ENCODE results near the gene GARIN5A. TPM values are rescaled to one million over a fixed set of nuclear protein-coding genes. Genes with fewer than 3 reads are reported as not detected.

GARIN5A gene
- total RNA-seq, 4 donors from 2014 or later, result 0.62 to 5.4 (median 1.8) TPM; not detected in 1

- TF ChIP-seq POLR2A (IDR thresholded peaks at IDR 0.05) (no peak), CTCF (IDR thresholded peaks at IDR 0.05) (no peak)
- Histone ChIP-seq H3K27ac (no peak overlapping the region), H3K4me1 (no peaks in the 10 kb centered on the region), H3K36me3 (no peaks in the 10 kb centered on the region), H3K4me3 (no peak overlapping the region), H3K9me3 (no peaks in the 10 kb centered on the region), H3K27me3 (no peaks in the 10 kb centered on the region)
- no peak for DNase-seq
- intact Hi-C loops (cut with DNase I; ENCODE audit: low total_unique reads), result no loop called here
These were observed 10.0 kb downstream of the GARIN5A start for GRCh38 chr19:50466706-50467039.

- Histone ChIP-seq H3K9me3 (no peaks in the 10 kb centered on the region), H3K27me3 (no peaks in the 10 kb centered on the region), H3K4me1 (no peaks in the 10 kb centered on the region), H3K27ac (no peak overlapping the region), H3K4me3 (no peak overlapping the region), H3K36me3 (no peaks in the 10 kb centered on the region)
- TF ChIP-seq CTCF (IDR thresholded peaks at IDR 0.05) (no peak), POLR2A (IDR thresholded peaks at IDR 0.05) (no peak)
- no peak for DNase-seq
- intact Hi-C loops (cut with DNase I; ENCODE audit: low total_unique reads), result no loop called here
These were observed 10.5 kb downstream of the GARIN5A start for GRCh38 chr19:50465986-50466705.

DNA sequence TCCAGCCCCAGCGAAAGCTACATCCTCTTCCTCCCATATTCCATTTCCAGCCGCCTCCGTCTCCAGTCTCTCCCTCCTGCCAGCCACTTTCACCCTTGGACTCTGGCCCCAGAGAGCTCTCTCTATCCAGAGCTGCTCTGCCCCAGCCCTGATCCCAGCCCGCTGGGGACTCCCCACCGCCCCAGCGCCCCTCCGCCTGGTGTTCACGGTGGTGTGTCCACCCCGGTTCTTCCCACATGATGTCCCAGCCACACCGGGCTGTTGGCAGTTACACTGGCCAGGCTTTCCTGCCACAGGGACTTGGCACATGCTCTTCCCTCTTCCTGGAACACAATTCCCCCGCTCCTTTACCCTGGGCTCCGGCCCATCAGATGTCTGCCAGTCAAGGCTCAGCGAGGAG is 11.6 kb downstream of the GARIN5A start:
- Histone ChIP-seq H3K27ac (no peak overlapping the region), H3K4me3 (no peak overlapping the region), H3K27me3 (no peaks in the 10 kb centered on the region), H3K36me3 (no peaks in the 10 kb centered on the region), H3K4me1 (no peaks in the 10 kb centered on the region), H3K9me3 (no peaks in the 10 kb centered on the region)
- TF ChIP-seq CTCF (IDR thresholded peaks at IDR 0.05) (no peak), POLR2A (IDR thresholded peaks at IDR 0.05) (no peak)
- intact Hi-C loops (cut with DNase I; ENCODE audit: low total_unique reads), result no loop called here
- no peak for DNase-seq

GRCh38 chr19:50464348-50464747 is 12.3 kb downstream of the GARIN5A start:
- no peaks in the 10 kb centered on the region for H3K36me3 ChIP-seq
- H3K9me3 ChIP-seq, result no peaks in the 10 kb centered on the region
- H3K27ac ChIP-seq, result no peak overlapping the region
- TF ChIP-seq CTCF (IDR thresholded peaks at IDR 0.05), result no peak
- no peak for TF ChIP-seq POLR2A (IDR thresholded peaks at IDR 0.05)
- H3K4me1 ChIP-seq, result no peaks in the 10 kb centered on the region
- H3K4me3 ChIP-seq, result no peak overlapping the region
- intact Hi-C loops (cut with DNase I; ENCODE audit: low total_unique reads), result no loop called here
- H3K27me3 ChIP-seq, result no peaks in the 10 kb centered on the region
- DNase-seq, result no peak

GRCh38 chr19:50462970-50463369 is 13.7 kb downstream of the GARIN5A start:
- Histone ChIP-seq H3K9me3 (no peaks in the 10 kb centered on the region), H3K4me1 (no peaks in the 10 kb centered on the region), H3K36me3 (no peaks in the 10 kb centered on the region), H3K27me3 (peaks cover 0 to 3% of the 10 kb centered on the region in 2 donors), H3K27ac (no peak overlapping the region), H3K4me3 (no peak overlapping the region)
- DNase-seq, result no peak
- intact Hi-C loops (cut with DNase I; ENCODE audit: low total_unique reads), result no loop called here
- TF ChIP-seq POLR2A (IDR thresholded peaks at IDR 0.05) (no peak), CTCF (IDR thresholded peaks at IDR 0.05) (no peak)

Data from uterus (tissue), 4 donors.